ENCODE data around the gene BCL11A. TPM values are rescaled to one million over a fixed set of nuclear protein-coding genes. Genes with fewer than 3 reads are reported as not detected.
"Not testable (repeated sequence)": the region's sequence is repeated elsewhere in the genome, so short reads cannot be mapped to it uniquely, and the experiment has no call there.

The BCL11A gene
- polyA plus RNA-seq, 1 donor from 2014 or later: 189 TPM

- no peak overlapping the region for H3K4me3 Mint-ChIP-seq
- peaks cover 0 to 24% (median 3%) of the 10 kb centered on the region in 3 donors for H3K4me1 Mint-ChIP-seq
- no peak overlapping the region for H3K27ac Mint-ChIP-seq
- no peaks in the 10 kb centered on the region for H3K27me3 Mint-ChIP-seq
- no peaks in the 10 kb centered on the region for H3K9me3 Mint-ChIP-seq
- H3K36me3 Mint-ChIP-seq: peaks cover 2% of the 10 kb centered on the region
Measured at GRCh38 chr2:60422826-60423483, 130.5 kb downstream of the BCL11A start.

DNA sequence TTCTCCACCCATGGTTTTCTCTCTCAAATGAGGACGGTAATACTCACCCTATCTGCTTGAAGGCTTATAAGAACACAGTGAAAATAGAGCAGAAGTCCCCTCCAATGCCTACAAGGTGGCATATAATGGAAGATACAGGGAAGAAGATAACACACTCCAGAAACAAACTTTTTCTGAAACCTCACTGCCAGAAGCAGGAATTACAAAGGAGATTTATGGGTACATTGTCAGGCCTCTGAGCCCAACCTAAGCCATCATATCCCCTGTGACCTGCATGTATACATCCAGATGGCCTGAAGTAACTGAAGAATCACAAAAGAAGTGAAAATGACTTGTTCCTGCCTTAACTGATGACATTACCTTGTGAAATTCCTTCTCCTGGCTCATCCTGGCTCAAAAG lies 136.2 kb downstream of the BCL11A start:
- Mint-ChIP-seq H3K4me1 (peaks cover 26 to 44% (median 36%) of the 10 kb centered on the region in 3 donors), H3K27ac (peak overlapping the region in 1 of 3 donors; percentile 86)
- not testable (repeated sequence) for H3K9me3 Mint-ChIP-seq, H3K4me3 Mint-ChIP-seq, H3K36me3 Mint-ChIP-seq, H3K27me3 Mint-ChIP-seq

DNA sequence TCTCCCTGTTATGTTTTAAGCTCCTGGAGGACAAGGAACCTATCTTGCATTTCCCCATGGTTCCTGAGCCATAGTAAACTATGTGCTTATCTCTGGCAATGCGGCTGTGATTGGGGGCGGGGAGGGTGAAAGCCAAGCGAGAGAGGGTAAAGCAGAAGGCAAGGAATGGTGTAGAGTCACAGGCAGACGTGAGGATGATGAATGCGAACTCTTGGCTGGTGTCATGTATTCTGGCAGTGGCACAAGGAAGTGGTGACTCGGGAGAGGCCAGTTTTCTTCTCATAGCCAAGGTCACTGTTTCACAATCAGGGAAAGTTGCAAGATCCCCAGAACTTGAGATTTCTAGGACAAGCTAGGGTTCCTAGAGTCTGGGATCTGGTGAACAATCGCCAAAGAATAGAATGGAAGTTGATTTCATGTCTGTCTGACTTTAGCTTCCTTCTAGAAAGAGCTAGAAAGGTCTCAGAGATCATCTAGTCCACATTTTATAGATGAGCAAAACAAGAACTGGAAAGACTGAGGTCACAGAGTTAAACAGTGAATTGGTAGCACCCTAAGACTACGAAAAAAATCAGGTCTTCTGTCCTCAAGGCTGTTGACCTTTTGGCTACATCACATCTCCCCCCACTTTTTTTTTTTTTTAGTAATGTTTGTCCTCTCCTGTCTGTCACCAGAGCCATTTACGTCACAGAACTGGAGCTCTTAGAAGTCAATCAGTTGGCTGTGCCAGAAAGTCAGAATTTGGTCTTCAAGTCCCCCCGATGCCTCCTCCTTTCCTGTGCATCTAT lies 137.0 kb downstream of the BCL11A start:
- H3K4me1 Mint-ChIP-seq: peaks cover 32 to 49% (median 42%) of the 10 kb centered on the region in 3 donors
- H3K4me3 Mint-ChIP-seq: no peak overlapping the region
- H3K27me3 Mint-ChIP-seq: no peaks in the 10 kb centered on the region
- no peak overlapping the region for H3K27ac Mint-ChIP-seq
- peaks cover 2% of the 10 kb centered on the region for H3K36me3 Mint-ChIP-seq
- peaks cover 0 to 5% (median 0%) of the 10 kb centered on the region in 3 donors for H3K9me3 Mint-ChIP-seq

GRCh38 chr2:60415814-60416213 lies 137.6 kb downstream of the BCL11A start:
- H3K4me1 Mint-ChIP-seq: peaks cover 35 to 50% (median 46%) of the 10 kb centered on the region in 3 donors
- H3K27ac Mint-ChIP-seq: peak overlapping the region in 1 of 3 donors; percentile 46
- H3K4me3 Mint-ChIP-seq: no peak overlapping the region

GRCh38 chr2:60414495-60415138 lies 138.8 kb downstream of the BCL11A start:
- peak overlapping the region in 3 of 4 donors; percentile 52 to 89 (median 76) for H3K4me3 Mint-ChIP-seq

More at GRCh38 chr2:60415814-60416213, 137.6 kb downstream of the BCL11A start:
- H3K27me3 Mint-ChIP-seq: no peaks in the 10 kb centered on the region
- H3K36me3 Mint-ChIP-seq: peaks cover 2% of the 10 kb centered on the region
- peaks cover 0 to 5% (median 0%) of the 10 kb centered on the region in 3 donors for H3K9me3 Mint-ChIP-seq

DNA sequence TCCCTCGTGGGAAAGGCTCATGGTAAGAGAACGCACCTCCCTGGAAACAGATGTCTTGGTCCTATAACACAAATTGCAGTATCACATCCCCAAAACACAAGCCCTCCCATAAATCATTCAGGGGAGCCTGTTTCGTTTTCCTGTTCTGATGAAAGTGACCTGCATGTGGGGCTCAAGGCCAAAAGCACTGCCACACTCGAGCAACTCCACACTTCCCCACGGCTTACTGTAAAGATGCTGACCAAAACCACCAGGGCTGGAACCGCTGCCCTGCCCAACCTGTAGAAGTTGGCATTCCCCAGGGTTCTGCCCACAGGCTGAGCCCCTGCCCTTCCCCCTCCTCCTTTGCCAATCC lies 139.7 kb downstream of the BCL11A start:
- Mint-ChIP-seq H3K27me3 (no peaks in the 10 kb centered on the region), H3K9me3 (peaks cover 0 to 5% (median 0%) of the 10 kb centered on the region in 3 donors), H3K36me3 (no peaks in the 10 kb centered on the region), H3K4me3 (peak overlapping the region in 3 of 4 donors; percentile 52 to 89 (median 76)), H3K4me1 (peaks cover 40 to 59% (median 57%) of the 10 kb centered on the region in 3 donors), H3K27ac (peak overlapping the region; percentile 81 to 91 (median 82))

More at GRCh38 chr2:60414495-60415138, 138.8 kb downstream of the BCL11A start:
- H3K27ac Mint-ChIP-seq: peak overlapping the region; percentile 81 to 91 (median 82)
- H3K36me3 Mint-ChIP-seq: peaks cover 2% of the 10 kb centered on the region
- peaks cover 0 to 5% (median 0%) of the 10 kb centered on the region in 3 donors for H3K9me3 Mint-ChIP-seq
- H3K4me1 Mint-ChIP-seq: peaks cover 40 to 56% (median 50%) of the 10 kb centered on the region in 3 donors
- no peaks in the 10 kb centered on the region for H3K27me3 Mint-ChIP-seq

- H3K27me3 Mint-ChIP-seq: no peaks in the 10 kb centered on the region
- H3K9me3 Mint-ChIP-seq: peaks cover 0 to 5% (median 0%) of the 10 kb centered on the region in 3 donors
- peaks cover 40 to 61% (median 60%) of the 10 kb centered on the region in 3 donors for H3K4me1 Mint-ChIP-seq
- peak overlapping the region; percentile 63 to 90 (median 81) for H3K27ac Mint-ChIP-seq
- H3K4me3 Mint-ChIP-seq: peak overlapping the region in 2 of 4 donors; percentile 52 to 76
- H3K36me3 Mint-ChIP-seq: no peaks in the 10 kb centered on the region
Measured at GRCh38 chr2:60413069-60413813, 140.2 kb downstream of the BCL11A start.

GRCh38 chr2:60412620-60413019 lies 140.8 kb downstream of the BCL11A start:
- Mint-ChIP-seq H3K4me3 (peak overlapping the region in 1 of 4 donors; percentile 75), H3K27me3 (no peaks in the 10 kb centered on the region), H3K9me3 (peaks cover 0 to 5% (median 0%) of the 10 kb centered on the region in 3 donors), H3K4me1 (peaks cover 44 to 61% (median 61%) of the 10 kb centered on the region in 3 donors), H3K36me3 (no peaks in the 10 kb centered on the region), H3K27ac (peak overlapping the region in 2 of 3 donors; percentile 0 to 90)

DNA sequence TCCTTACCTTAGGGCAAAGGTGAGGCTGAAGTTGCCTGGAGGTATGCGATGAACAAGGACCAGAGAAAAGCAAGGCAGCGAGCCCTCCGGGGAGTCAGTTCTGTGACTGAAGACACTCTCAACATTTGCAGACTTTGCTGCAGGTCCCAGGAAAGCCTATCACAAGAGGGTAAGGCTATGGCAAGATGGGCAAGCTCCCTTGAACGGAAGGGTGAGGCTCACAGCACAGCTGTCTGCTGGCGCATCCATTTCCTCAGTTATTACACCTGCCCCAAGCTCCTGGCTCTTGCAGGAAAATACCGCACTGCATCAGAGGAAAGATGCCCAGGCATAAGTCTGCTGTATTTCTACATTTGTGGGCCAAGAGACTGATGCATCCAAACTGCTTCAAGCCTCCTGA lies 141.4 kb downstream of the BCL11A start:
- Mint-ChIP-seq H3K36me3 (no peaks in the 10 kb centered on the region), H3K9me3 (peaks cover 0 to 5% (median 0%) of the 10 kb centered on the region in 3 donors), H3K4me1 (peaks cover 48 to 66% (median 62%) of the 10 kb centered on the region in 3 donors), H3K4me3 (peak overlapping the region in 3 of 4 donors; percentile 4 to 78 (median 6)), H3K27me3 (no peaks in the 10 kb centered on the region), H3K27ac (peak overlapping the region; percentile 0 to 90 (median 69))

DNA sequence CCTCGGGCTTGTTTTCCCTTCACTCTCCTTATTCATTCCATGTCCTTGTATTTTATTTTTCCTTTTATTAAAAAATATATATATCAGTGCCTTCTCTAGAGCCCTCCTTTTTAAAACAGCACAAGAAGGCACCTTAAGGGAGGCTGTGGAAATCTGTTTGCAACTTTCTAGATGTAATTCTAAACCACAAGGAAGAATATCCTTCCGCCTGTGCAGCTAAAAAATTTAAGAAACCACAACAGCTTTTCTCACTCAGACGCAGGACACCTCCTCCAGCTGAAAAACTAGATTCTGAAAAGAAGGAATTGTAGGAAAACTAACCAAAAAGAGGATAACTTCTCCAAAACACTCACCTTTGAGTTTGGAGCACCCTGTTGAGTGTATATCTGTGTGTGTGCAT lies 142.2 kb downstream of the BCL11A start:
- Mint-ChIP-seq H3K27me3 (no peaks in the 10 kb centered on the region), H3K36me3 (no peaks in the 10 kb centered on the region), H3K4me1 (peaks cover 46 to 69% (median 63%) of the 10 kb centered on the region in 3 donors), H3K27ac (peak overlapping the region; percentile 0 to 89 (median 10)), H3K4me3 (peak overlapping the region; percentile 4 to 79 (median 42)), H3K9me3 (peaks cover 0 to 5% (median 0%) of the 10 kb centered on the region in 3 donors)

GRCh38 chr2:60410456-60411146 lies 142.9 kb downstream of the BCL11A start:
- H3K27ac Mint-ChIP-seq: peak overlapping the region in 2 of 3 donors; percentile 10 to 89
- H3K4me1 Mint-ChIP-seq: peaks cover 49 to 64% (median 56%) of the 10 kb centered on the region in 3 donors
- H3K36me3 Mint-ChIP-seq: no peaks in the 10 kb centered on the region
- no peaks in the 10 kb centered on the region for H3K27me3 Mint-ChIP-seq
- H3K9me3 Mint-ChIP-seq: peaks cover 0 to 5% (median 0%) of the 10 kb centered on the region in 3 donors
- peak overlapping the region in 3 of 4 donors; percentile 41 to 87 (median 78) for H3K4me3 Mint-ChIP-seq

DNA sequence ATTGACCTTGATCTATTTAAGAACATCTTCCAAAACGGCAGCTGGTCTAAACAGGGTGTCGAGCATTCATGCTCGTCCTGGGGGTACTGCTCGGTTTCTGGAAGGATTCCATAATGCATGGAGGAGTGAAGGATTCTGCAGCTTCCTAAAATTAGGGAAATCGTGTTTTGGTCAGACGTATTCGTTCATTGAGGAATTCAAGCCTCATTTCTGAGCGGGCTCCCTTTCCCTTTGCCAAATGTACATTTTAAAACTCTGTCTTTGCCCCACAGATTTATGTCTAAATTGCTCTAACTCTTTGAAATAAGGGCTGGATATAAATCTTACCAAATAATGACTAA lies 144.0 kb downstream of the BCL11A start:
- Mint-ChIP-seq H3K4me1 (peaks cover 45 to 64% (median 51%) of the 10 kb centered on the region in 3 donors), H3K27me3 (no peaks in the 10 kb centered on the region), H3K9me3 (peaks cover 0 to 4% (median 0%) of the 10 kb centered on the region in 3 donors), H3K36me3 (no peaks in the 10 kb centered on the region), H3K27ac (peak overlapping the region in 2 of 3 donors; percentile 7 to 41), H3K4me3 (peak overlapping the region in 1 of 4 donors; percentile 63)

DNA sequence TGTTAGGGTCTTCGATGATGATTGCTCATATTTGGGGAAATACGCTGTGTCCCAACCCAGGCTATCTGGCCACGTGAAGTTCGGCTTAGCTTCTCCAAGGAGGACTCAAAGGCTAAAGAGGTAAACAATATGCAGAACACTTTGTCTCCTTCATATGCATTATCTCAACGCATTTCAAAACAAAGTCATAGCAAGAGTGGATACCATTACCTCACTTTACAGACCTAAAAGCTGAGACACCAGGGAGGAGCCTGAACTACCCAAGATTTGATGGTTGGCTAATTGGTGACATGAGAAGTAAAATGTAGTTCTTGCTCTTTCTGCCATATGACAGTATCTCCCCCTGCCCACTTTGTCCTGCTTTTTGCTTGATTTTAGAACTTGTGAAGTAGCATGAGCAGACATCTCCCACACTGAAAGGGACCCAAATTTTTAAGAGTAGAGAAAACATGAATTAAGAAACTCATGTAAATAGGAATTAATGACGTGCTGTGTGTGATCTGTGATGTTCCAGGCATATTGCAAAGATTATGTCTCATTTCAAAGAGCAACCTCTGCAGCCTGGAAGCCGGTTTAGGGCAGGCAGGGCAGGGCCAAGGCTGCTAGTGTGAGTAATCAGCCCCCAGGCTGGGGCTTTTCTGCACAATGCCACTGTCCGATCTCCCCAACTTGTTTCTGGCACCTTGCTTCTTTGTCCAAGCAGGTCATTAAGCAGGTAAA lies 144.5 kb downstream of the BCL11A start:
- H3K36me3 Mint-ChIP-seq: no peaks in the 10 kb centered on the region
- H3K27me3 Mint-ChIP-seq: no peaks in the 10 kb centered on the region
- peak overlapping the region in 1 of 3 donors; percentile 59 for H3K27ac Mint-ChIP-seq
- H3K9me3 Mint-ChIP-seq: peaks cover 0 to 2% (median 0%) of the 10 kb centered on the region in 3 donors
- peaks cover 40 to 62% (median 51%) of the 10 kb centered on the region in 3 donors for H3K4me1 Mint-ChIP-seq
- H3K4me3 Mint-ChIP-seq: peak overlapping the region in 1 of 4 donors; percentile 63
